Gastrocnemius medialis (tissue), 4 donors: ENCODE results near the gene DNAAF5. TPM values are rescaled to one million over a fixed set of nuclear protein-coding genes. Genes with fewer than 3 reads are reported as not detected.

ENCODE experiments used
- ATAC-seq, 2 donors: fragments of 150-250 bp; one replicate each; pipeline ENCODE4 v1.9.1; 2016
- DNase-seq, 2 donors: peaks; one replicate each; pipeline ENCODE4 v3.0.0-alpha.2; 2019
- H3K27ac ChIP-seq, 4 donors: fragments of 200-600 bp; sonication (generic); 1 replicate in 1 of 4; 2 replicates in 3 of 4; pipeline ENCODE4 v1.5.1; 2016 to 2018; ENCODE audit warnings: mild to moderate bottlenecking in 2 of 4, moderate library complexity in 1 of 4
- H3K27me3 ChIP-seq, 3 donors: fragments of 200-600 bp; sonication (generic) in 2 of 3; 1 replicate in 1 of 3; 2 replicates in 2 of 3; pipeline versions ENCODE4 v1.5.1 to v1.6.0; 2016 to 2019; ENCODE audit warnings: mild to moderate bottlenecking in 1 of 3, moderate library complexity in 1 of 3
- H3K36me3 ChIP-seq, 2 donors: fragments of 200-600 bp; sonication (generic) in 1 of 2; one replicate each; pipeline ENCODE4 v1.5.1; 2017 to 2018
- H3K4me1 ChIP-seq, 2 donors: fragments of 200-600 bp; sonication (generic) in 1 of 2; one replicate each; pipeline ENCODE4 v1.5.1; 2016 to 2017; ENCODE audit warnings: mild to moderate bottlenecking in 2 of 2
- H3K4me3 ChIP-seq, 4 donors: fragments of 200-600 bp; sonication (generic) in 3 of 4; 1 replicate in 1 of 4; 2 replicates in 3 of 4; pipeline ENCODE4 v1.5.1; 2016 to 2019; ENCODE audit warnings: mild to moderate bottlenecking in 2 of 4
- H3K9me3 ChIP-seq, 3 donors: fragments of 200-600 bp; sonication (generic) in 2 of 3; 1 replicate in 1 of 3; 2 replicates in 2 of 3; pipeline ENCODE4 v1.5.1; 2016 to 2019
- POLR2A ChIP-seq, 2 donors: fragments of 450-650 bp; IDR thresholded peaks; one replicate each; pipeline ENCODE4 v1.6.1; 2017; ENCODE audit warnings: antibody characterized with exemption in 2 of 2, mild to moderate bottlenecking in 2 of 2, moderate library complexity in 2 of 2
- in situ Hi-C, 4 donors: fragments of 200-750 bp; cut with MboI; loops; one replicate each; pipeline versions ENCODE4 v1.15.0 to v1.8.0; 2017; ENCODE audit warnings: low sequenced_read_pairs in 4 of 4
- intact Hi-C: fragments of 100-400 bp; cut with DNase I; formaldehyde crosslinking; loops from one replicate; pipeline ENCODE4 v1.15.1; 2023; ENCODE audit warnings: low total_unique reads
- total RNA-seq, 4 donors: library from RNA; depleted of rRNA; stranded (reverse); fragments of >200 nt; gene quantifications; one replicate each; pipeline versions ENCODE4 v1.1.0 to v1.2.3, GENCODE V29; 2016
- TF ChIP-seq, protein P1 (sequence below), 5 experiments: fragments of 450-650 bp in 3 of 5; fragments of 200-600 bp in 2 of 5; sonication (generic) in 2 of 5; IDR thresholded peaks in 4 of 5; conservative IDR thresholded peaks in 1 of 5; 1 replicate in 4 of 5; 2 replicates in 1 of 5; pipeline ENCODE4 v1.5.1; 2016 to 2019; ENCODE audit warnings: antibody characterized with exemption in 5 of 5, mild to moderate bottlenecking in 3 of 5, moderate library complexity in 3 of 5

The DNAAF5 gene
- total RNA-seq, 4 donors from 2014 or later, result 22.4 to 36.2 (median 30.6) TPM

DNA sequence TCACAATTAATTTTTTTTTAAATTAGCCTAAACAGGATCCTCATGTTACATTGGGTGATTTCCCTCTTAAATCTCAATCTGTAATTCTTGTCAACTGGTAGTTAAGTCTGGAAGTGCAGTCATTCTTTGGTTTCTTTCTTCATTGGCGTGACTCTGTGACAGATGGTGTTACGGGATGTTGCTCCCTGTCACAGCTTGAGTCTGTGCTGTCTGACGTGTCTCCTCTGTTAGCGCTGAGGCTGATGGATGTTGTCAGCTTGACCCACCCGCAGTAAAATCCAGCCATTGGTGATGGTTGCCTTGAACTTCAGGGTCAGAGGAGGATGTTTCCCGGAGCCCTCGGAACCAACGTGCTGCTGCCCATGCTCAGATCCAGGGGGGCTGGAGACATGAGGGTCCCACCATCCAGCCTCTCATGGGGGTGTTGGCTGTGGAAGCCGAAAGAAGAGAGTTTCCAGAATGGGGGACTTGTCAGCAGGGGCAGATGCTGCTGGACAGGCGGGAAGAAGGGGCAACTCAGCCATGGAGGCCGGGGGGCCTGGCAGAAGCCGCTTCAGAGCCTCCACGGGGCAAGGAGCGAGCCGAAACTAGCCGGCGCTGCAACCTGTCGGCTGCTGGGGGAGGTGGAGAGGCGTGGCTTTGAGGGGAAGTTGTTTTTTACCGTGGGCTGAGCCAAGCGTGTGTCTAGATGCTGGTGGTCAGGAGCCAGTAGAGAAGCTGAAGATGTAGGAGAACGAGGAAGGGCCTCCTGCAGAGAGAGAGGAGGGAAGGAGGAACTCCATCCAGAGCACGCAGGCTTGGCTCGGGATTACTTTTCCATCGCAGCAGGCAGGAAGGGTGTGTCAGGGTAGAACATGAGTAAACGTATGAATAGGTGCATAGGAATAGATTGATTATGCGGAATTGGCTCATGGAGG lies 109.2 kb downstream of the DNAAF5 start:
- in situ Hi-C loops (no loop called here), intact Hi-C loops (loop anchor here (1.0 kb wide), 1 partner anchor 38 kb away; no protein-coding TSS in a partner anchor)
- Histone ChIP-seq H3K36me3 (peaks cover 0 to 16% of the 10 kb centered on the region in 2 donors), H3K9me3 (no peaks in the 10 kb centered on the region), H3K4me1 (peaks cover 65 to 69% of the 10 kb centered on the region in 2 donors), H3K27ac (peak overlapping the region; percentile 91 to 96 (median 94)), H3K27me3 (no peaks in the 10 kb centered on the region), H3K4me3 (no peak overlapping the region)
- ATAC-seq (no peak), DNase-seq (no peak)
- TF ChIP-seq, protein P1, sequence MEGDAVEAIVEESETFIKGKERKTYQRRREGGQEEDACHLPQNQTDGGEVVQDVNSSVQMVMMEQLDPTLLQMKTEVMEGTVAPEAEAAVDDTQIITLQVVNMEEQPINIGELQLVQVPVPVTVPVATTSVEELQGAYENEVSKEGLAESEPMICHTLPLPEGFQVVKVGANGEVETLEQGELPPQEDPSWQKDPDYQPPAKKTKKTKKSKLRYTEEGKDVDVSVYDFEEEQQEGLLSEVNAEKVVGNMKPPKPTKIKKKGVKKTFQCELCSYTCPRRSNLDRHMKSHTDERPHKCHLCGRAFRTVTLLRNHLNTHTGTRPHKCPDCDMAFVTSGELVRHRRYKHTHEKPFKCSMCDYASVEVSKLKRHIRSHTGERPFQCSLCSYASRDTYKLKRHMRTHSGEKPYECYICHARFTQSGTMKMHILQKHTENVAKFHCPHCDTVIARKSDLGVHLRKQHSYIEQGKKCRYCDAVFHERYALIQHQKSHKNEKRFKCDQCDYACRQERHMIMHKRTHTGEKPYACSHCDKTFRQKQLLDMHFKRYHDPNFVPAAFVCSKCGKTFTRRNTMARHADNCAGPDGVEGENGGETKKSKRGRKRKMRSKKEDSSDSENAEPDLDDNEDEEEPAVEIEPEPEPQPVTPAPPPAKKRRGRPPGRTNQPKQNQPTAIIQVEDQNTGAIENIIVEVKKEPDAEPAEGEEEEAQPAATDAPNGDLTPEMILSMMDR (IDR thresholded peaks at IDR 0.05 in 4 of 5, conservative IDR thresholded peaks at IDR 0.05 in 1 of 5), result no peak
- no peak for TF ChIP-seq POLR2A (IDR thresholded peaks at IDR 0.05)

Other genes starting within 250 kb of the DNAAF5 start
- gene PDGFA, start 206.9 kb upstream of the DNAAF5 start, total RNA-seq, result 10 to 100 TPM; 10.8 to 31.7 (median 26.0) TPM
- 10 to 100 TPM in 1 of 4 donors, 1 to 10 TPM in 3; 1.2 to 12.5 (median 3.6) TPM for gene PRKAR1B, start 582 bp downstream of the DNAAF5 start, total RNA-seq
- 100 to 1,000 TPM; 112 to 154 (median 132) TPM for gene SUN1, start 105.8 kb downstream of the DNAAF5 start, total RNA-seq
- gene GET4, start 149.9 kb downstream of the DNAAF5 start, total RNA-seq, result 10 to 100 TPM; 24.6 to 40.8 (median 30.0) TPM
- 1 to 10 TPM in 2 of 4 donors, under 1 TPM in 2; 0.71 to 5.0 (median 1.1) TPM for gene ADAP1, start 228.0 kb downstream of the DNAAF5 start, total RNA-seq
- 1 to 10 TPM; 4.7 to 6.5 (median 5.2) TPM for gene COX19, start 248.8 kb downstream of the DNAAF5 start, total RNA-seq